Right lobe of liver (tissue), 6 donors: ENCODE data around the gene RBKS. TPM values are rescaled to one million over a fixed set of nuclear protein-coding genes. Genes with fewer than 3 reads are reported as not detected.

Experiments used
- ATAC-seq, 4 donors: fragments of 200-7000 bp; cut with Tn5 transposase; one replicate each; pipeline ENCODE4 v1.9.1; 2020; ENCODE audit warnings: mild to moderate bottlenecking in 4 of 4, moderate library complexity in 4 of 4
- DNase-seq, 3 donors: peaks; one replicate each; pipeline ENCODE4 v3.0.0-alpha.2; 2020
- H3K27ac ChIP-seq, 3 donors: fragments of 200-600 bp; one replicate each; pipeline ENCODE4 v1.8.0; 2022
- H3K27me3 ChIP-seq, 2 donors: fragments of 200-600 bp; one replicate each; pipeline ENCODE4 v1.8.0; 2022
- H3K36me3 ChIP-seq, 4 donors: fragments of 200-600 bp; sonication (generic) in 1 of 4; one replicate each; pipeline versions ENCODE4 v1.5.1 to v1.8.0; 2017 to 2022; ENCODE audit warnings: control low read depth in 1 of 4
- H3K4me1 ChIP-seq, 4 donors: fragments of 200-600 bp; sonication (generic) in 1 of 4; one replicate each; pipeline versions ENCODE4 v1.5.1 to v1.8.0; 2017 to 2022; ENCODE audit warnings: control low read depth in 1 of 4
- H3K4me3 ChIP-seq, 3 donors: fragments of 200-600 bp; one replicate each; pipeline ENCODE4 v1.8.0; 2022
- H3K9me3 ChIP-seq, 4 donors: fragments of 200-600 bp; sonication (generic) in 1 of 4; one replicate each; pipeline versions ENCODE4 v1.5.1 to v1.8.0; 2017 to 2022; ENCODE audit warnings: control low read depth in 1 of 4
- CTCF ChIP-seq, 4 donors: fragments of 200-600 bp in 3 of 4; fragments of 450-650 bp in 1 of 4; IDR thresholded peaks; one replicate each; pipeline versions ENCODE4 v1.5.1 to v1.8.0; 2016 to 2022; ENCODE audit warnings: antibody characterized with exemption in 4 of 4, mild to moderate bottlenecking in 2 of 4
- POLR2A ChIP-seq: fragments of 450-650 bp; IDR thresholded peaks from one replicate; pipeline ENCODE4 v1.6.1; 2017; ENCODE audit warnings: antibody characterized with exemption, mild to moderate bottlenecking
- WGBS: methylation state at CpG from one replicate; pipeline ENCODE4 v1.1.6; 2018; ENCODE audit warnings: low coverage, low lambda C conversion rate; ENCODE audit not compliant: insufficient coverage; ENCODE audit errors: missing lambda C conversion rate; 5-methylcytosine and 5-hydroxymethylcytosine counted together
- intact Hi-C, 2 donors: fragments of 100-400 bp; cut with DNase I; formaldehyde crosslinking; loops; one replicate each; pipeline versions ENCODE4 v1.11.2 to v1.14.1; 2022
- total RNA-seq, 6 experiments: library from RNA; depleted of rRNA in 2 of 6; stranded (reverse); fragments of >200 nt in 2 of 6; fragmentation: NEBNext Ultra II Directional in 3 of 6; extraction: Animal tissue kit (Norgen Biotek cat#: 25700) in 3 of 6; gene quantifications; one replicate each; pipeline versions ENCODE4 v1.1.0 to v1.2.4, GENCODE V29; 2016 to 2023
- donor health status: DM: no; HTN: yes; CAD: no.
- donor health status: DM: no; HTN: no; CAD: no.
- donor health status: DM: no; HTN: no; CAD: no.
- donor health status: DM: no; HTN: yes; CAD: no.
- donor health status: DM: no; HTN: yes; CAD: no.

RBKS gene
- total RNA-seq, 6 experiments from 2014 or later = 13.5 to 18.6 (median 16.0) TPM

- DNase-seq = no peak
- intact Hi-C loops = no loop called here
Measured at GRCh38 chr2:27911458-27912210, 21.4 kb upstream of the RBKS start.

GRCh38 chr2:27909901-27910300 is 19.7 kb upstream of the RBKS start:
- intact Hi-C loops = no loop called here
- 66% methylated on average over 2 of the region's 2 CpGs for WGBS
- no peak for TF ChIP-seq POLR2A
- no peak for TF ChIP-seq CTCF (IDR thresholded peaks at IDR 0.05)

More at GRCh38 chr2:27911458-27912210, 21.4 kb upstream of the RBKS start:
- Histone ChIP-seq H3K9me3 (no peaks in the 10 kb centered on the region), H3K27me3 (no peaks in the 10 kb centered on the region), H3K4me1 (peaks cover 0 to 16% (median 3%) of the 10 kb centered on the region in 4 donors), H3K27ac (no peak overlapping the region), H3K36me3 (no peaks in the 10 kb centered on the region), H3K4me3 (no peak overlapping the region)
- TF ChIP-seq CTCF (IDR thresholded peaks at IDR 0.05) = no peak
- TF ChIP-seq POLR2A = no peak
- ATAC-seq = no peak
- WGBS = 100% methylated on average over 2 of the region's 2 CpGs

GRCh38 chr2:27907547-27907946 is 17.4 kb upstream of the RBKS start:
- no peak for TF ChIP-seq POLR2A
- TF ChIP-seq CTCF (IDR thresholded peaks at IDR 0.05) = no peak
- Histone ChIP-seq H3K9me3 (no peaks in the 10 kb centered on the region), H3K4me3 (no peak overlapping the region), H3K4me1 (no peaks in the 10 kb centered on the region), H3K27ac (no peak overlapping the region), H3K27me3 (no peaks in the 10 kb centered on the region), H3K36me3 (no peaks in the 10 kb centered on the region)
- 63% methylated on average over 3 of the region's 3 CpGs for WGBS
- no peak for ATAC-seq
- intact Hi-C loops = no loop called here
- DNase-seq = no peak

More at GRCh38 chr2:27909901-27910300, 19.7 kb upstream of the RBKS start:
- no peaks in the 10 kb centered on the region for H3K36me3 ChIP-seq
- H3K27me3 ChIP-seq = no peaks in the 10 kb centered on the region
- no peak overlapping the region for H3K27ac ChIP-seq
- H3K9me3 ChIP-seq = no peaks in the 10 kb centered on the region
- ATAC-seq (no peak), DNase-seq (no peak)
- no peak overlapping the region for H3K4me3 ChIP-seq
- H3K4me1 ChIP-seq = peaks cover 0 to 1% (median 0%) of the 10 kb centered on the region in 4 donors

GRCh38 chr2:27906074-27906473 is 15.9 kb upstream of the RBKS start:
- intact Hi-C loops = no loop called here
- Histone ChIP-seq H3K4me1 (no peaks in the 10 kb centered on the region), H3K27me3 (no peaks in the 10 kb centered on the region), H3K9me3 (no peaks in the 10 kb centered on the region), H3K27ac (no peak overlapping the region), H3K36me3 (no peaks in the 10 kb centered on the region), H3K4me3 (no peak overlapping the region)
- ATAC-seq (peak in 1 of 4 donors; percentile 27), DNase-seq (no peak)
- WGBS = 80% methylated on average over 1 of the region's 1 CpG
- TF ChIP-seq POLR2A (no peak), CTCF (IDR thresholded peaks at IDR 0.05) (no peak)
